DOHH2 (cell line): ENCODE results near the gene TMEM52B.

Source experiments
- EZH2phosphoT487 ChIP-seq: fragments of 200-600 bp; sonication (generic); IDR thresholded peaks from 2 replicates; pipeline ENCODE4 v1.6.1; 2017; ENCODE audit warnings: borderline replicate concordance, mild to moderate bottlenecking, antibody characterized with exemption, low read length, moderate library complexity, mixed read lengths
- TF ChIP-seq, protein P1 (sequence below): fragments of 200-600 bp; sonication (generic); IDR thresholded peaks from one replicate; pipeline ENCODE4 v1.5.1; 2014; ENCODE audit warnings: antibody characterized with exemption, mild to moderate bottlenecking, low read depth, low read length; ENCODE audit not compliant: poor library complexity, severe bottlenecking

- TF ChIP-seq, protein P1, sequence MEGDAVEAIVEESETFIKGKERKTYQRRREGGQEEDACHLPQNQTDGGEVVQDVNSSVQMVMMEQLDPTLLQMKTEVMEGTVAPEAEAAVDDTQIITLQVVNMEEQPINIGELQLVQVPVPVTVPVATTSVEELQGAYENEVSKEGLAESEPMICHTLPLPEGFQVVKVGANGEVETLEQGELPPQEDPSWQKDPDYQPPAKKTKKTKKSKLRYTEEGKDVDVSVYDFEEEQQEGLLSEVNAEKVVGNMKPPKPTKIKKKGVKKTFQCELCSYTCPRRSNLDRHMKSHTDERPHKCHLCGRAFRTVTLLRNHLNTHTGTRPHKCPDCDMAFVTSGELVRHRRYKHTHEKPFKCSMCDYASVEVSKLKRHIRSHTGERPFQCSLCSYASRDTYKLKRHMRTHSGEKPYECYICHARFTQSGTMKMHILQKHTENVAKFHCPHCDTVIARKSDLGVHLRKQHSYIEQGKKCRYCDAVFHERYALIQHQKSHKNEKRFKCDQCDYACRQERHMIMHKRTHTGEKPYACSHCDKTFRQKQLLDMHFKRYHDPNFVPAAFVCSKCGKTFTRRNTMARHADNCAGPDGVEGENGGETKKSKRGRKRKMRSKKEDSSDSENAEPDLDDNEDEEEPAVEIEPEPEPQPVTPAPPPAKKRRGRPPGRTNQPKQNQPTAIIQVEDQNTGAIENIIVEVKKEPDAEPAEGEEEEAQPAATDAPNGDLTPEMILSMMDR, result no peak
- no peak for TF ChIP-seq EZH2phosphoT487
These were observed 10.8 kb downstream of the TMEM52B start for GRCh38 chr12:10189653-10190052.
